ENCODE measurements around the gene DCUN1D4. TPM values are rescaled to one million over a fixed set of nuclear protein-coding genes. Genes with fewer than 3 reads are reported as not detected.

DCUN1D4 gene
- total RNA-seq, 1 donor from 2014 or later, result 86.9 TPM

- peaks cover 3% of the 10 kb centered on the region for H3K36me3 Mint-ChIP-seq (ENCODE audit: unreplicated experiment)
- no peak overlapping the region for H3K4me3 Mint-ChIP-seq (ENCODE audit: unreplicated experiment)
- H3K27me3 Mint-ChIP-seq (ENCODE audit: unreplicated experiment), result peaks cover 2% of the 10 kb centered on the region
- H3K4me1 Mint-ChIP-seq (ENCODE audit: low read depth, unreplicated experiment), result peaks cover 11% of the 10 kb centered on the region
- peaks cover 3% of the 10 kb centered on the region for H3K9me3 Mint-ChIP-seq (ENCODE audit: unreplicated experiment)
- no peak for TF ChIP-seq CTCF (IDR thresholded peaks at IDR 0.05; ENCODE audit: partially characterized antibody, unreplicated experiment)
- H3K27ac Mint-ChIP-seq (ENCODE audit: unreplicated experiment), result no peak overlapping the region
- DNase-seq, result no peak
Observed at GRCh38 chr4:51859476-51860031, 16.6 kb downstream of the DCUN1D4 start.

DNA sequence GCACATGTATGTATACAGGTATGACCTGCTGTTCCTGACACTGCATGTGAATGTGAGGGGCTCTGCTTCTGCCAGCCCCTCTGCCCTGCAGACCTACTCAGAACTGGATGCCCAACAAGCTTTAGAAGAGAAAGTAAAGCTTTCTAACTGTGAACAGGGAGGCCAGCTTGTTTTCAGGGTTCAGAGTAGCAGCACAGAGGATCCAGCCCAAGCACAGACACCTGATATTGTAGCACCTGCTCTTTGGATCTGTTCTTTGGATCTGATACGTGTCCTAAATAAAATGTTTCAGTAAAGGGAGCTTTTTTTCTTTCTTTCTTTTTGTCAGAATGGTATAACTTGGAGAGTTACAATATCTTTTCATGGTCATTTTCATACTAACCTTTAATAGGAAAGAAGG, 19.2 kb downstream of the DCUN1D4 start:
- Mint-ChIP-seq H3K27ac (ENCODE audit: unreplicated experiment) (no peak overlapping the region), H3K27me3 (ENCODE audit: unreplicated experiment) (no peaks in the 10 kb centered on the region), H3K36me3 (ENCODE audit: unreplicated experiment) (peaks cover 3% of the 10 kb centered on the region), H3K9me3 (ENCODE audit: unreplicated experiment) (peaks cover 3% of the 10 kb centered on the region), H3K4me1 (ENCODE audit: low read depth, unreplicated experiment) (peaks cover 5% of the 10 kb centered on the region), H3K4me3 (ENCODE audit: unreplicated experiment) (no peak overlapping the region)
- TF ChIP-seq CTCF (IDR thresholded peaks at IDR 0.05; ENCODE audit: partially characterized antibody, unreplicated experiment), result no peak
- no peak for DNase-seq

- Mint-ChIP-seq H3K9me3 (ENCODE audit: unreplicated experiment) (peaks cover 3% of the 10 kb centered on the region), H3K27ac (ENCODE audit: unreplicated experiment) (no peak overlapping the region), H3K36me3 (ENCODE audit: unreplicated experiment) (peaks cover 3% of the 10 kb centered on the region), H3K4me3 (ENCODE audit: unreplicated experiment) (no peak overlapping the region), H3K27me3 (ENCODE audit: unreplicated experiment) (no peaks in the 10 kb centered on the region), H3K4me1 (ENCODE audit: low read depth, unreplicated experiment) (peaks cover 5% of the 10 kb centered on the region)
- DNase-seq, result no peak
- no peak for TF ChIP-seq CTCF (IDR thresholded peaks at IDR 0.05; ENCODE audit: partially characterized antibody, unreplicated experiment)
Observed at GRCh38 chr4:51862781-51863180, 19.8 kb downstream of the DCUN1D4 start.

- Mint-ChIP-seq H3K9me3 (ENCODE audit: unreplicated experiment) (no peaks in the 10 kb centered on the region), H3K36me3 (ENCODE audit: unreplicated experiment) (no peaks in the 10 kb centered on the region), H3K4me3 (ENCODE audit: unreplicated experiment) (no peak overlapping the region), H3K27ac (ENCODE audit: unreplicated experiment) (no peak overlapping the region), H3K27me3 (ENCODE audit: unreplicated experiment) (peaks cover 3% of the 10 kb centered on the region), H3K4me1 (ENCODE audit: low read depth, unreplicated experiment) (peaks cover 3% of the 10 kb centered on the region)
- DNase-seq, result no peak
- TF ChIP-seq CTCF (IDR thresholded peaks at IDR 0.05; ENCODE audit: partially characterized antibody, unreplicated experiment), result no peak
Observed at GRCh38 chr4:51865717-51866116, 22.8 kb downstream of the DCUN1D4 start.

DNA sequence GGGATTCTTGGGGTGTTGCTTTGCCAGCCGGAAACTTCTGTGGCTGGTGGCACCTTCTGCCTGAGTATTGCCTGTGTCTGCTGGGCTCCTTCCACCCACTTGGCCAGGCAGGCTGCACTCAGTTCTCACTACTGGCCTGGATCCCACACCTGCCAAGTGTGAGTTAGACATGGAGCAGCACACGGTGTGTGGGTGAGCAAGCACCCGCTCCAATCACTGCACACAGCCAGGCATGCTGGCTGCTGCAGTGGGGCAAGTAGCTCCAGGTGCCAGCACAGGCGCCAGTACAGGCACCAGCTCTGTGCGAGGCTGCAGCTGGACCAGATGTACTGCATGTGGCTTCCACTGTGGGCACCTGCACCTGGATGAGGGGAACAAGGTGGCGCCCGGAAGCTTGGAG, 23.9 kb downstream of the DCUN1D4 start:
- TF ChIP-seq CTCF (IDR thresholded peaks at IDR 0.05; ENCODE audit: partially characterized antibody, unreplicated experiment), result no peak
- H3K9me3 Mint-ChIP-seq (ENCODE audit: unreplicated experiment), result peaks cover 2% of the 10 kb centered on the region
- no peak for DNase-seq
- H3K4me3 Mint-ChIP-seq (ENCODE audit: unreplicated experiment), result no peak overlapping the region
- no peaks in the 10 kb centered on the region for H3K36me3 Mint-ChIP-seq (ENCODE audit: unreplicated experiment)
- H3K27ac Mint-ChIP-seq (ENCODE audit: unreplicated experiment), result no peak overlapping the region
- H3K27me3 Mint-ChIP-seq (ENCODE audit: unreplicated experiment), result peaks cover 3% of the 10 kb centered on the region
- no peaks in the 10 kb centered on the region for H3K4me1 Mint-ChIP-seq (ENCODE audit: low read depth, unreplicated experiment)

Data from glutamatergic neuron (in vitro differentiated cells).